Body of pancreas (tissue), 4 donors: ENCODE measurements around the gene ARHGAP26.

Experiments used
- POLR2A ChIP-seq, 3 donors: fragments of 450-650 bp; IDR thresholded peaks; one replicate each; pipeline ENCODE4 v1.6.1; 2016; ENCODE audit warnings: antibody characterized with exemption in 3 of 3, mild to moderate bottlenecking in 2 of 3
- TF ChIP-seq, protein P1 (sequence below), 7 experiments: fragments of 450-650 bp in 4 of 7; fragments of 200-600 bp in 3 of 7; sonication (generic) in 3 of 7; IDR thresholded peaks; one replicate each; pipeline ENCODE4 v1.5.1; 2016 to 2019; ENCODE audit warnings: antibody characterized with exemption in 7 of 7

DNA sequence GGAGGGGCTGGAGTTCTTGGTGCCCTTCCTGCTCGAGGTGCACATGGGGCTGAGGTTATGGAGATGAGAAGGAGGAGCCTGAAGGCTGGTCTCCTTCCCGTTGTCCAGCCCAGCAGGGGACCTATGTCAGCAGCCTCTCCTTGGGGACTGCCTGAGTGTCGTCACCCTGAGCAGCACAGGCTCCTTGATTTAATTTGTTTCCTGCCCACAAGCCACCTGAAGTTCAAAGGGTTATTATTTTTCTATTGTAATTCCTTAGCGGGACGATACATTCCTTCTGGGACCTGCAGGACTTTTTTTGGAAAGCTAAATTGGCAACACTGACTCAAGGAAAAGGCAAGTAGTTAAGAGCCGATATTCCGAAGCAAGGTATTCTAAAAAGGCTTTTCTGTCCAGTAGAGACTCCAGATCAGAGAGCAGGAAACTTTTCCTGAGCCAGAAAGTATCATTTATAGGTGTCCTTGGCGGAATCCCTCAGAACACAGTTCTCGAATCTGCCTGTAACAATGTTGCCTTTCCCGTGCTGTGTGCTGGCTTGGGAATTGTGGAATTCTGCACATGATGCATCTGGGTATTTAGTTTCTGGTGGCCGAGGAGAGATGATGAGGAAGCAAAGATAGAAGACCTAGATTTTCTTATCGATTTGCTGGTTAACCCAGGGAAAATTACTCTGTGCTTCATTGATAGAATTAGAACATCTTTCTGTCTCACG is 55.4 kb downstream of the ARHGAP26 start:
- TF ChIP-seq POLR2A (IDR thresholded peaks at IDR 0.05), result no peak
- TF ChIP-seq, protein P1, sequence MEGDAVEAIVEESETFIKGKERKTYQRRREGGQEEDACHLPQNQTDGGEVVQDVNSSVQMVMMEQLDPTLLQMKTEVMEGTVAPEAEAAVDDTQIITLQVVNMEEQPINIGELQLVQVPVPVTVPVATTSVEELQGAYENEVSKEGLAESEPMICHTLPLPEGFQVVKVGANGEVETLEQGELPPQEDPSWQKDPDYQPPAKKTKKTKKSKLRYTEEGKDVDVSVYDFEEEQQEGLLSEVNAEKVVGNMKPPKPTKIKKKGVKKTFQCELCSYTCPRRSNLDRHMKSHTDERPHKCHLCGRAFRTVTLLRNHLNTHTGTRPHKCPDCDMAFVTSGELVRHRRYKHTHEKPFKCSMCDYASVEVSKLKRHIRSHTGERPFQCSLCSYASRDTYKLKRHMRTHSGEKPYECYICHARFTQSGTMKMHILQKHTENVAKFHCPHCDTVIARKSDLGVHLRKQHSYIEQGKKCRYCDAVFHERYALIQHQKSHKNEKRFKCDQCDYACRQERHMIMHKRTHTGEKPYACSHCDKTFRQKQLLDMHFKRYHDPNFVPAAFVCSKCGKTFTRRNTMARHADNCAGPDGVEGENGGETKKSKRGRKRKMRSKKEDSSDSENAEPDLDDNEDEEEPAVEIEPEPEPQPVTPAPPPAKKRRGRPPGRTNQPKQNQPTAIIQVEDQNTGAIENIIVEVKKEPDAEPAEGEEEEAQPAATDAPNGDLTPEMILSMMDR (IDR thresholded peaks at IDR 0.05), result no peak
